Naive thymus-derived CD8-positive, alpha-beta T cell (primary cell): ENCODE results near the gene MYD88. TPM values are rescaled to one million over a fixed set of nuclear protein-coding genes. Genes with fewer than 3 reads are reported as not detected.

Experiments
- ATAC-seq, 2 donors: fragments of 150-1000 bp; cut with Tn5 transposase in 1 of 2; sonication (Bioruptor Pico), chemical (Tn5 transposase) in 1 of 2; 1 replicate in 1 of 2; 2 replicates in 1 of 2; pipeline ENCODE4 v1.10.0; 2021; ENCODE audit warnings: mild to moderate bottlenecking in 2 of 2, moderate library complexity in 2 of 2
- POLR2A ChIA-PET: fragments of 350-600 bp; sonication (Branson Sonifier 250); formaldehyde crosslinking; loops from one replicate; lab custom pipeline; 2021; ENCODE audit warnings: antibody characterized with exemption; lab: Charles Lee
- DNase-seq, 10 donors: peaks; one replicate each; pipeline versions ENCODE4 v3.0.0 to v3.0.0-alpha.2; 2020 to 2022
- H3K27ac Mint-ChIP-seq, 10 donors: one replicate each; pipeline ENCODE4 v1.8.0; 2020 to 2022; ENCODE audit warnings: mild to moderate bottlenecking in 10 of 10, mixed read lengths in 10 of 10, moderate library complexity in 4 of 10, inconsistent platforms in 1 of 10
- H3K27me3 Mint-ChIP-seq, 5 donors: one replicate each; pipeline ENCODE4 v1.8.0; 2021 to 2022; ENCODE audit warnings: mixed read lengths in 5 of 5
- H3K36me3 Mint-ChIP-seq, 3 donors: one replicate each; pipeline ENCODE4 v1.8.0; 2020 to 2022; ENCODE audit warnings: mixed read lengths in 3 of 3, mild to moderate bottlenecking in 2 of 3, inconsistent platforms in 1 of 3
- H3K4me1 Mint-ChIP-seq, 4 donors: one replicate each; pipeline ENCODE4 v1.8.0; 2021 to 2022; ENCODE audit warnings: mixed read lengths in 4 of 4
- H3K4me3 Mint-ChIP-seq, 10 donors: one replicate each; pipeline ENCODE4 v1.8.0; 2020 to 2022; ENCODE audit warnings: mild to moderate bottlenecking in 10 of 10, mixed read lengths in 10 of 10, moderate library complexity in 6 of 10, inconsistent platforms in 1 of 10
- H3K9me3 Mint-ChIP-seq, 9 donors: one replicate each; pipeline ENCODE4 v1.8.0; 2020 to 2022; ENCODE audit warnings: mixed read lengths in 9 of 9, mild to moderate bottlenecking in 3 of 9, inconsistent platforms in 1 of 9, moderate library complexity in 1 of 9
- polyA plus RNA-seq, 3 donors: library from polyadenylated mRNA; unstranded; fragments of 300-500 nt; fragmentation: Illumina TruSeq; gene quantifications; one replicate each; pipeline ENCODE4 v1.2.3, GENCODE V29; 2021
- total RNA-seq, 8 experiments: library from RNA in 2 of 8; stranded (reverse) in 2 of 8; gene quantifications; one replicate each; pipeline ENCODE4 v1.2.3 and lab custom pipeline; 2021 to 2026

MYD88 gene
- total and polyA plus RNA-seq, 5 experiments from 2014 or later, result 40.6 to 73.9 (median 54.5) TPM

GRCh38 chr3:38140326-38141172 is 2.1 kb downstream of the MYD88 start:
- ATAC-seq (no peak), DNase-seq (peak in 2 of 10 donors; percentile 15 to 54)
- H3K4me1 Mint-ChIP-seq, result peaks cover 27 to 59% (median 50%) of the 10 kb centered on the region in 4 donors
- H3K27ac Mint-ChIP-seq, result peak overlapping the region in 8 of 10 donors; percentile 57 to 99 (median 98)
- H3K36me3 Mint-ChIP-seq, result peaks cover 0 to 23% (median 0%) of the 10 kb centered on the region in 3 donors
- H3K27me3 Mint-ChIP-seq, result no peaks in the 10 kb centered on the region
- POLR2A ChIA-PET, result interaction anchor here (1.3 to 7.5 kb wide), 3 partner anchors 15 to 25 kb away, joined by 5 to 192 read pairs (median 6); partner anchors contain the start of gene OXSR1
- H3K4me3 Mint-ChIP-seq, result peak overlapping the region; percentile 85 to 100 (median 96)
- H3K9me3 Mint-ChIP-seq, result peaks cover 0 to 6% (median 0%) of the 10 kb centered on the region in 9 donors

GRCh38 chr3:38141173-38141951 is 2.9 kb downstream of the MYD88 start:
- Mint-ChIP-seq H3K27ac (peak overlapping the region in 9 of 10 donors; percentile 18 to 99 (median 48)), H3K27me3 (no peaks in the 10 kb centered on the region), H3K4me3 (peak overlapping the region in 6 of 10 donors; percentile 19 to 93 (median 46)), H3K4me1 (peaks cover 19 to 51% (median 43%) of the 10 kb centered on the region in 4 donors), H3K36me3 (peaks cover 3 to 23% (median 4%) of the 10 kb centered on the region in 3 donors), H3K9me3 (peaks cover 0 to 14% (median 7%) of the 10 kb centered on the region in 9 donors)
- peak in 2 of 10 donors; percentile 7 to 40 for DNase-seq
- POLR2A ChIA-PET, result interaction anchor here (7.5 kb wide), 1 partner anchor 24 kb away, joined by 192 read pairs; the partner anchor contains the start of gene OXSR1
- ATAC-seq, result no peak

DNA sequence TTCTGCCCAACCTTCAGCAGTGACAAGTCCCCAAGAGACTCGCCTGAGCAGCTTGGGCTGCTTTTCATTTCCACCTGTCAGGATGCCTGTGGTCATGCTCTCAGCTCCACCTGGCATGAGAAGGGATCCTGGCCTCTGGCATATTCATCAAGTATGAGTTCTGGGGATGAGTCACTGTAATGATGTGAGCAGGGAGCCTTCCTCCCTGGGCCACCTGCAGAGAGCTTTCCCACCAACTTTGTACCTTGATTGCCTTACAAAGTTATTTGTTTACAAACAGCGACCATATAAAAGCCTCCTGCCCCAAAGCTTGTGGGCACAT is 3.5 kb downstream of the MYD88 start:
- peak overlapping the region in 6 of 10 donors; percentile 9 to 42 (median 30) for H3K4me3 Mint-ChIP-seq
- H3K9me3 Mint-ChIP-seq, result peaks cover 0 to 20% (median 11%) of the 10 kb centered on the region in 9 donors
- ATAC-seq (no peak), DNase-seq (peak in 1 of 10 donors; percentile 30)
- H3K36me3 Mint-ChIP-seq, result peaks cover 4 to 23% (median 9%) of the 10 kb centered on the region in 3 donors
- peaks cover 19 to 52% (median 42%) of the 10 kb centered on the region in 4 donors for H3K4me1 Mint-ChIP-seq
- POLR2A ChIA-PET, result interaction anchor here (7.5 kb wide), 1 partner anchor 23 kb away, joined by 192 read pairs; the partner anchor contains the start of gene OXSR1
- no peaks in the 10 kb centered on the region for H3K27me3 Mint-ChIP-seq
- H3K27ac Mint-ChIP-seq, result peak overlapping the region; percentile 3 to 81 (median 28)

GRCh38 chr3:38142959-38143358 is 4.5 kb downstream of the MYD88 start:
- peaks cover 0 to 28% (median 14%) of the 10 kb centered on the region in 9 donors for H3K9me3 Mint-ChIP-seq
- no peak overlapping the region for H3K4me3 Mint-ChIP-seq
- ATAC-seq (no peak), DNase-seq (peak in 1 of 10 donors; percentile 6)
- peaks cover 7 to 23% (median 12%) of the 10 kb centered on the region in 3 donors for H3K36me3 Mint-ChIP-seq
- POLR2A ChIA-PET, result interaction anchor here (7.5 kb wide), 1 partner anchor 22 kb away, joined by 192 read pairs; the partner anchor contains the start of gene OXSR1
- peaks cover 17 to 55% (median 37%) of the 10 kb centered on the region in 4 donors for H3K4me1 Mint-ChIP-seq
- no peaks in the 10 kb centered on the region for H3K27me3 Mint-ChIP-seq
- no peak overlapping the region for H3K27ac Mint-ChIP-seq

GRCh38 chr3:38143511-38143910 is 5.0 kb downstream of the MYD88 start:
- Mint-ChIP-seq H3K4me1 (peaks cover 13 to 56% (median 34%) of the 10 kb centered on the region in 4 donors), H3K36me3 (peaks cover 7 to 23% (median 12%) of the 10 kb centered on the region in 3 donors), H3K27me3 (no peaks in the 10 kb centered on the region), H3K27ac (peak overlapping the region in 1 of 10 donors; percentile 33), H3K4me3 (no peak overlapping the region), H3K9me3 (peaks cover 0 to 30% (median 14%) of the 10 kb centered on the region in 9 donors)
- no peak for DNase-seq
- POLR2A ChIA-PET, result interaction anchor here (7.5 kb wide), 1 partner anchor 22 kb away, joined by 192 read pairs; the partner anchor contains the start of gene OXSR1
- ATAC-seq, result no peak

DNA sequence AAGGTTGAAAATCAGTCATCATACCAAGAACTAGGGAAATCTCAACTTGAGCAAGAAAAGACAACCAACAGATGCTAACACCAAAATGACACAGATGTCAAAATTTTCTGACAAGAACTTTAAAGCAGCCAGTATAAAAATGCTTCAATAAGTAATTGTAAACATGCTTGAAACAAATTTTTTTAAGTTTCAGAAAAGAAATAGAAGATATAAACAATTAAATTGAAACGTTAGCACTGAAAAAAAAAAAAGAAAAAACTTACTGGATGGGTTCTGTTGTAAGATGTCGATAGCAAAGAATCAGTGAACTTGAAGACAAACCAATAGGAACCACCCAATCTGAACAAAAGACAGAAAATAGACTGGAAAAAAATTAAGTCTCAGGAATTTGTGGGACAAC is 8.0 kb downstream of the MYD88 start:
- Mint-ChIP-seq H3K4me1 (peaks cover 7 to 55% (median 18%) of the 10 kb centered on the region in 4 donors), H3K27ac (no peak overlapping the region), H3K27me3 (no peaks in the 10 kb centered on the region), H3K9me3 (peaks cover 0 to 30% (median 14%) of the 10 kb centered on the region in 9 donors), H3K4me3 (peak overlapping the region in 1 of 10 donors; percentile 45), H3K36me3 (peaks cover 7 to 12% (median 11%) of the 10 kb centered on the region in 3 donors)
- no peak for DNase-seq
- no peak for ATAC-seq
- POLR2A ChIA-PET, result no interaction called here

- H3K9me3 Mint-ChIP-seq, result peaks cover 0 to 30% (median 14%) of the 10 kb centered on the region in 9 donors
- POLR2A ChIA-PET, result no interaction called here
- DNase-seq (no peak), ATAC-seq (no peak)
- H3K27ac Mint-ChIP-seq, result no peak overlapping the region
- peaks cover 2 to 12% (median 7%) of the 10 kb centered on the region in 3 donors for H3K36me3 Mint-ChIP-seq
- no peak overlapping the region for H3K4me3 Mint-ChIP-seq
- peaks cover 10 to 54% (median 22%) of the 10 kb centered on the region in 4 donors for H3K4me1 Mint-ChIP-seq
- H3K27me3 Mint-ChIP-seq, result no peaks in the 10 kb centered on the region
These were observed 9.0 kb downstream of the MYD88 start for GRCh38 chr3:38147421-38147820.

- Mint-ChIP-seq H3K4me1 (peaks cover 10 to 58% (median 22%) of the 10 kb centered on the region in 4 donors), H3K27ac (peak overlapping the region in 1 of 10 donors; percentile 56), H3K9me3 (peaks cover 0 to 30% (median 14%) of the 10 kb centered on the region in 9 donors), H3K4me3 (no peak overlapping the region), H3K36me3 (peaks cover 0 to 12% (median 7%) of the 10 kb centered on the region in 3 donors), H3K27me3 (no peaks in the 10 kb centered on the region)
- no peak for DNase-seq
- POLR2A ChIA-PET, result interaction anchor here (1.4 to 1.6 kb wide), 2 partner anchors 10 to 17 kb away, joined by 3 to 7 read pairs; partner anchors contain the start of genes MYD88 and OXSR1
- ATAC-seq, result peak in 1 of 2 donors; percentile 51
These were observed 9.9 kb downstream of the MYD88 start for GRCh38 chr3:38148311-38148882.

- H3K4me3 Mint-ChIP-seq, result peak overlapping the region in 1 of 10 donors; percentile 36
- DNase-seq, result no peak
- peak overlapping the region in 7 of 10 donors; percentile 63 to 83 (median 78) for H3K27ac Mint-ChIP-seq
- peaks cover 10 to 63% (median 22%) of the 10 kb centered on the region in 4 donors for H3K4me1 Mint-ChIP-seq
- ATAC-seq, result no peak
- no peaks in the 10 kb centered on the region for H3K27me3 Mint-ChIP-seq
- POLR2A ChIA-PET, result no interaction called here
- H3K36me3 Mint-ChIP-seq, result peaks cover 0 to 12% (median 7%) of the 10 kb centered on the region in 3 donors
- H3K9me3 Mint-ChIP-seq, result peaks cover 0 to 30% (median 14%) of the 10 kb centered on the region in 9 donors
These were observed 11.2 kb downstream of the MYD88 start for GRCh38 chr3:38149708-38150107.

- Mint-ChIP-seq H3K9me3 (peaks cover 0 to 20% (median 10%) of the 10 kb centered on the region in 9 donors), H3K27me3 (no peaks in the 10 kb centered on the region), H3K4me1 (peaks cover 10 to 66% (median 22%) of the 10 kb centered on the region in 4 donors), H3K27ac (peak overlapping the region in 6 of 10 donors; percentile 7 to 87 (median 62)), H3K4me3 (no peak overlapping the region), H3K36me3 (peaks cover 0 to 12% (median 7%) of the 10 kb centered on the region in 3 donors)
- DNase-seq (no peak), ATAC-seq (no peak)
- POLR2A ChIA-PET, result no interaction called here
These were observed 12.5 kb downstream of the MYD88 start for GRCh38 chr3:38150780-38151528.
